Posterior cingulate gyrus (tissue), 11 donors: ENCODE results near the gene PRKAG2.
"Not testable (repeated sequence)": the region's sequence is repeated elsewhere in the genome, so short reads cannot be mapped to it uniquely, and the experiment has no call there.

Source experiments
- DNase-seq, 10 donors: peaks; one replicate each; pipeline versions ENCODE4 v3.0.0 to v3.0.0-alpha.2; 2020 to 2021; ENCODE audit warnings: mixed read lengths in 3 of 10
- intact Hi-C: fragments of 100-400 bp; cut with DNase I; formaldehyde crosslinking; loops from one replicate; pipeline ENCODE4 v1.15.1; 2023

Gene PRKAG2

GRCh38 chr7:151783958-151784575 is 92.8 kb downstream of the PRKAG2 start:
- DNase-seq = peak in 2 of 10 donors; percentile 62 to 74
- intact Hi-C loops = loop anchor here (2.0 kb wide), 1 partner anchor 149 kb away; no protein-coding TSS in a partner anchor

DNA sequence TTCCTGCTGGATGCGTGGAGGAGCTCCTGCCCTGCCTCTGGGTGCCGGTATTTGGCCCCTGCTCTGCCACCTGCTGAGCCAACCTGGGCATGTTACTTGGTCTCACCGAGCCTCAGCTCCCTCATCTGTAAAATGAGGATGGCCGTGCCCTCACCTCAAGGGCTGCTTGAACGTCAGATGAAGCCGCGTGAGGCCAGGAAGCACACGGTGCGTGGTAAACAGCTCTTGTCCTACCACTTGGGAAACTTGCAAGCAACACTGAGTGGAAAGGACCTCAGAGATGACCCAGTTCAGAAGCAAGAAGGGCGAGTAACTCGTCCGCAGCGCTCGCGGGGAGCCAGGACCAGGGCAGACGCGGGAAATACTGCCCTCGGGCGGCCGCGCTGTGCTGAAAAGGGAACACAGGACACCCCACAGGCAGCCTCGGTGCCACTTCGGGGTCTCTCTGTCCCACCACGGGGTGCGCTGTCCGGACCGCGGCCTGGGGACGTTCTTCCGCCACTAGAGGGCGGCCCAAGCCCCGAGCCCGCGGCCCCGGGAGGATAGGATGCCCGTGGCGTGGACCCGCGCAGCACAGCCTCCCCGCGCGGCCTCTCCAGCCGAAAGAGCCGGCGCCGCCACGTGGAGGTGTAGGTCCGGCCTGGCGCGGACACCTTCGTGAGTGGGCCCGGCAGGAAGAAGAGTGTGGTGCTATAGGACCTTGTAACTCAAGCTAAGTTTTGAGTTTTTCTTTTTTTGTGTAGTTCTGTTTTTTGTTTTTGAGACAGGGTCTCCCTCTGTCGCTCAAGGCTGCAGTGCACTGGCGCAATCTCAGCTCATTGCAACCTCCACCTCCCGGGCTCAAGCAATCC is 94.1 kb downstream of the PRKAG2 start:
- intact Hi-C loops = loop anchor here (2.0 kb wide), 1 partner anchor 150 kb away; no protein-coding TSS in a partner anchor

DNA sequence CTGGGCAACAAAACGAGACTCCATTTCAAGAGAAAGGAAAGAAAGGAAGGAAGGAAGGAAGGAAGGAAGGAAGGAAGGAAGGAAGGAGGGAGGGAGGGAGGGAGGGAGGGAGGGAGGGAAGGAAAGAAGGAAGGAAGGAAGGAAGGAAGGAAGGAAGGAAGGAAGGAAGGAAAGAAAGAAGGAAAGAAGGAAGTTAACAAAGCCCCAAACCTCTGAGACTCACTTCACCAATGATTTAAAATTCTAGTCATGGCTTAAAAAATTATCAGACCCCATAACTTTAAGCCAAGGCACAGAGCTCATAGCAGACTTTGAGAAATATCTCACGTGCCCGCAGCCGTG is 94.7 kb downstream of the PRKAG2 start:
- intact Hi-C loops = loop anchor here (2.0 kb wide), 1 partner anchor 151 kb away; no protein-coding TSS in a partner anchor

More for the DNA sequence above, 94.1 kb downstream of the PRKAG2 start:
- peak; percentile 40 to 95 (median 65) for DNase-seq

GRCh38 chr7:151781161-151781845 is 95.6 kb downstream of the PRKAG2 start:
- intact Hi-C loops = no loop called here

More for the DNA sequence above, 94.7 kb downstream of the PRKAG2 start:
- not testable (repeated sequence) for DNase-seq

DNA sequence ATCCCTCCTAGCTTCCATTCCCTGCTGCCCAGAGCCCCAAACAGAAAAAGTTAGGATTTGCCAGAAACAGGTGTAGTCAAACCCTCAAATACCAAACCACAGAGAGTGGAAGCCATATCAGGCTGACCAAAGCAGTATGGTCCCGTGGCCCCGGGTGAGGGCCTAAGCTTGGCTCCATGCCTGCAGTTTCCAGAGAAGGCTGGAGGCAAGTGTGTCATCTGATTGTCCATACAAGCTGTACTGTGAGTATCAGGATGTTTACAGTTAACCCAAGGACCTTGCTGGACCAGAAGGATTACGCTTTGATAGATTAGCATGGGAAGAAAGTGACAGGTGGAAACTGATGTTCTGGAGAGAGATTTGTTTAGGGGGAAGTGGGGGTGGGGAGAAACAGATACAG is 96.3 kb downstream of the PRKAG2 start:
- DNase-seq = peak in 1 of 10 donors; percentile 22
- intact Hi-C loops = no loop called here

More at GRCh38 chr7:151781161-151781845, 95.6 kb downstream of the PRKAG2 start:
- DNase-seq = peak in 2 of 10 donors; percentile 55 to 70

GRCh38 chr7:151779678-151780077 is 97.2 kb downstream of the PRKAG2 start:
- DNase-seq = no peak
- intact Hi-C loops = no loop called here

DNA sequence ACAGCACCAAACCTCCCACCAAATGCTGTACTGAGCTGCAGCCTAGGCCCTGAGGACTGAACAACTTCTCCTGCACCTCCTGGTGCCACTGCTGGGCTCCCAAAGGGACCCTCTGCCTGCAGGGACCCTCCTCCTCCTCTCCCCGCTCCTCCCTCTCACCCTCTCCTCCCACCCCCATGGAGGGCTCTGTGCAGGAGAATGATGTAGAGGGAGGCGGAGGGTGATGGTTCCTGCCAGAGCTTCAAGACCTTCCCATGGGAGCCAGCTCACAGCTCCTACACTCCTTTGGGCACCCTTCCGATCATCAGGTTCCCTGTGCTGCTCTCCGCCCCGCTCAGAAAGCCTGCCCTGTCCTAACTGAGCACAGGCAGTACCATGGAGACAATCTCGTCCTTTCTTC is 97.7 kb downstream of the PRKAG2 start:
- intact Hi-C loops = no loop called here
- DNase-seq = peak in 1 of 10 donors; percentile 56

- peak in 1 of 10 donors; percentile 63 for DNase-seq
- intact Hi-C loops = no loop called here
Observed at GRCh38 chr7:151777908-151778670, 98.8 kb downstream of the PRKAG2 start.

DNA sequence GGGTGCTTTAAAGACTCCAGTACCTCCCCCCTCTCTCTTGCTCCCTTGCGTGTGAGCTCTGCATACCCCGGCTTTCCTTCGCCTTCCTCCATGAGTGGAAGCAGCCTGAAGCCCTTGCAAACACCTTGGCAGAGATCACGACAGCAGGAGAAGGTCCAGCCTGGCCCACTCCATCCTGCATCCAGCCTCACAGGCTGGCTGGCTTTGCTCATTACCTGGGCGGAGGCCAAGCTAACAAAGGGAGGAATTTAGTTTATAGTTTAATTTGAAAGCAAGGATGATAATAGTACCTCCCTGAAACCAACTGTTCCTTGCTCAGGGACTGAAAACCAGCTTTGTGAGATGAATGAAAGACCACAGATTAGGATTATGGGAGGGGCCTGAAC is 99.4 kb downstream of the PRKAG2 start:
- DNase-seq = peak in 2 of 10 donors; percentile 42 to 67
- intact Hi-C loops = no loop called here

GRCh38 chr7:151776876-151777494 is 99.9 kb downstream of the PRKAG2 start:
- intact Hi-C loops = no loop called here
- DNase-seq = peak in 2 of 10 donors; percentile 52 to 75

DNA sequence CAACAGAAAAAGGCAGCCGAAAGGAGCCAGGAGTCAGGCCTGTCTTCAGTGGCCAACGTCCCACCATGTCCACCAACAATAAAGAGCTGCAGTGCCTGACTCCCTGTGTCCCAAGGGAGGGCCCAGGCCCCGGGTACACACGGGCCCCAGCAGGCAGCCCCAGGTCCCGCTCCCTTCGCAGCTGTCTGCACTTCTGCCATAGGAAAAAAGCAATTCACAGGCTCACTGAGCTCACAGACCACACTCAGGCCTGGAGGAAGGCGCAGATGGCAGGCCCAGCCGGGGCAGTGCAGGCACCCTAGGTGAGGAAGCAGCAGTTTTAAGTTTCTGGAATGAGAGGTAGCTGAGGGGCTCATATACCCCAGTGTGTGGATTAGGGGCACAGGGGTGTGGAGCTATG is 100.5 kb downstream of the PRKAG2 start:
- DNase-seq = peak in 2 of 10 donors; percentile 49 to 66
- intact Hi-C loops = no loop called here

DNA sequence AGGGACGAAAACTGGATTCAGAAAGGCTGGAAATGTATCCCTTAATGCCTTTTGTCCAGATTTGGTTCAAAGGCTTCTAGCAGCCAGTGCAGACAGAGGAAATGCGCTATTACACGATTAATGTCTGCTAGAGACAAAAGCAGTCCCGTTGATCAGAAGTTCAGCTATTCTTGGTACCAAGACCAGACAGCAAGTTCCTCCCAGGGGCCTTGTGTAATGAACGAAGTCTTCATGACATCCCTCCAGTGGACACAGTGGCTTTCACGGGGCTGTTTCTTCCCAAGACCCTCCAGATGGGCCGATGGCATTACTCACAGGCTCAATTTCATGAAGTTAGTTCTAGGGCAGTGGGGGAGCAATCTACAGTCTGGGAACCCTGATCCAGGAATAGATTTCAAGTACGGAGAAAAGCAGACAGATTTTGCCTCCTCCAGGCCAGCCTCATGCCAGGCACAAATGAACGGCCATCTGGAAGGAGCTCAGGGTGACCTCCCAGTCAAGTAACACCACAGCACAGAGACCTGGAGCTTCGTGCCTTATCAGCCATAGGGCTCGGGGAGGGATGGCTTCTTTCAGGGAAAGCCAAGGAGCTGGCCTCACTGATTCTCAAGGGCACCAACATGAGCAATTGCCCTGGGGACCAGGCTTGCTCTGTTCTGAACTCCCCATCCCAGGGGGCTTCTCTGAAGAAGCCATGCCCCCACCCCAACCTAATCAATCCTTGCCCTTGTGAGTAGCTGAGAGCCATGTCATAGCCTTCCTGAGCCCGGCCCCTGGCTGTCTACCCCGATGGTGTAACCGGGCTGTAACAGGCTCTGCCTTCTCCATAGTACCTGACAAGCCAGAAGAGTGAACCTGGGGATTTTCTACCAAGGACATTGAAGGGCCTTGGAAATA is 101.1 kb downstream of the PRKAG2 start:
- intact Hi-C loops = no loop called here
- DNase-seq = peak in 2 of 10 donors; percentile 41 to 64

- peak in 2 of 10 donors; percentile 49 to 57 for DNase-seq
- intact Hi-C loops = no loop called here
Observed at GRCh38 chr7:151774951-151775350, 102.0 kb downstream of the PRKAG2 start.

- intact Hi-C loops = no loop called here
- peak in 1 of 10 donors; percentile 29 for DNase-seq
Observed at GRCh38 chr7:151773797-151774196, 103.1 kb downstream of the PRKAG2 start.

GRCh38 chr7:151770232-151770631 is 106.7 kb downstream of the PRKAG2 start:
- intact Hi-C loops = no loop called here
- DNase-seq = no peak

GRCh38 chr7:151769188-151769821 is 107.6 kb downstream of the PRKAG2 start:
- intact Hi-C loops = no loop called here
- DNase-seq = peak in 1 of 10 donors; percentile 65

DNA sequence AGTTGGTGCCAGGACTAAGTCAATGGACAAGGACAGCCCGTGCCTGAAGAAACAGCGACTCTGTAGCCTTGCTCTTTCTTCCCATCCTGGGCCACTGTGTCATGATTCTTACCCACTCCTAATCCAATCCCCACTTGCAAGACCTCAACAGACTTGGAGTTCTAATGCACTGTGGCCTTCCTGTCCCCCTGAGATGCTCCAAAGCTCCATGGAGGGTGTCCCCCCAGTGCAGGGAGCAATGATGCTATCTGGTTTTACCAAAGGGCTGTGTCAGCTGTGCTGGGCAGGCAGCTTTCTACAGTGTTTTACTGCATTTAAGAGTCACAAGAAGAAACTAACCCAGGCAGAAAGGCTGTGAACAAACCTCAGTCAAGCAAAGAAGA is 108.1 kb downstream of the PRKAG2 start:
- DNase-seq = no peak
- intact Hi-C loops = no loop called here

DNA sequence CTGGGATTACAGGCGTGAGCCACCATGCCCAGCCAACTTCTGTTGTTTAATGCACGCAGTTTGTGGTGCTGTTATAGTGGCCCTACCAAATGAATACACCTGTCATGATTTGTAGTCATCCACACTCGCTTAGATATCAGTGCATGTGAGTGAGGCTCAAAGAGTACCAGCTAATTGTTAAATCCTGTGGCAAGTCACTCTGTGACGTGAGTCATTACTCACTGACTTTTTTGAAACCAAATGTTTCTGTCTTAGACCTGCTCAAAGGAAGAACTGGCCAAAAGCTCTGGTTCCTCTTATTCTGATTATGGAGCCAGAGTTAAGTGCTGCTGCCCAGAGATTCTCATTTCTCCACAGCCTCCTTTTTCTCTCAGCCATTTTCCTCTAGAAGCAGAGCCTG is 109.4 kb downstream of the PRKAG2 start:
- DNase-seq = no peak
- intact Hi-C loops = no loop called here
